DMS 273 treated with DMSO at 0.1 percent for 48 hours (cell line): ENCODE measurements around the gene RAB23.
A peak's percentile ranks its signal among the peaks of the same experiment; 100 is the strongest.

Source experiments
- DNase-seq: peaks from one replicate; lab custom pipeline; 2025; lab: John Stamatoyannopoulos, UW

Gene RAB23

GRCh38 chr6:57221936-57222742 is at the start of gene RAB23:
Gene RAB23, minus strand, starts transcription at chr6:57222307. Its CDS starts 11,927 bp downstream, at chr6:57210380.
- DNase-seq, result peak; percentile 73

- no peak for DNase-seq
Measured at GRCh38 chr6:57268294-57268640, 46.2 kb upstream of the RAB23 start.

GRCh38 chr6:57267586-57268293 is 45.6 kb upstream of the RAB23 start:
- peak; percentile 49 for DNase-seq

- no peak for DNase-seq
Measured at GRCh38 chr6:57265755-57266221, 43.7 kb upstream of the RAB23 start.

GRCh38 chr6:57263739-57264138 is 41.6 kb upstream of the RAB23 start:
- no peak for DNase-seq

- DNase-seq, result no peak
Measured at GRCh38 chr6:57262901-57263694, 41.0 kb upstream of the RAB23 start.

- DNase-seq, result no peak
Measured at GRCh38 chr6:57262488-57262887, 40.4 kb upstream of the RAB23 start.

GRCh38 chr6:57261926-57262325 is 39.8 kb upstream of the RAB23 start:
- no peak for DNase-seq

GRCh38 chr6:57259064-57259463 is 37.0 kb upstream of the RAB23 start:
- DNase-seq, result no peak

- DNase-seq, result no peak
Measured at GRCh38 chr6:57257911-57258541, 35.9 kb upstream of the RAB23 start.

GRCh38 chr6:57256541-57256940 is 34.4 kb upstream of the RAB23 start:
- DNase-seq, result no peak

- no peak for DNase-seq
Measured at GRCh38 chr6:57255451-57256169, 33.5 kb upstream of the RAB23 start.

GRCh38 chr6:57254055-57254717 is 32.1 kb upstream of the RAB23 start:
- DNase-seq, result no peak

- no peak for DNase-seq
Measured at GRCh38 chr6:57252975-57253374, 30.9 kb upstream of the RAB23 start.

- no peak for DNase-seq
Measured at GRCh38 chr6:57252137-57252536, 30.0 kb upstream of the RAB23 start.

- no peak for DNase-seq
Measured at GRCh38 chr6:57250348-57250747, 28.2 kb upstream of the RAB23 start.

GRCh38 chr6:57248311-57248895 is 26.3 kb upstream of the RAB23 start:
- no peak for DNase-seq

- no peak for DNase-seq
Measured at GRCh38 chr6:57247603-57248002, 25.5 kb upstream of the RAB23 start.

GRCh38 chr6:57246307-57246706 is 24.2 kb upstream of the RAB23 start:
- DNase-seq, result no peak

GRCh38 chr6:57243954-57244353 is 21.8 kb upstream of the RAB23 start:
- no peak for DNase-seq
